ENCODE data around the gene STK32C. TPM values are rescaled to one million over a fixed set of nuclear protein-coding genes. Genes with fewer than 3 reads are reported as not detected.

Gene STK32C
- 6.8 and 6.9 TPM in 2 replicates for total RNA-seq

DNA sequence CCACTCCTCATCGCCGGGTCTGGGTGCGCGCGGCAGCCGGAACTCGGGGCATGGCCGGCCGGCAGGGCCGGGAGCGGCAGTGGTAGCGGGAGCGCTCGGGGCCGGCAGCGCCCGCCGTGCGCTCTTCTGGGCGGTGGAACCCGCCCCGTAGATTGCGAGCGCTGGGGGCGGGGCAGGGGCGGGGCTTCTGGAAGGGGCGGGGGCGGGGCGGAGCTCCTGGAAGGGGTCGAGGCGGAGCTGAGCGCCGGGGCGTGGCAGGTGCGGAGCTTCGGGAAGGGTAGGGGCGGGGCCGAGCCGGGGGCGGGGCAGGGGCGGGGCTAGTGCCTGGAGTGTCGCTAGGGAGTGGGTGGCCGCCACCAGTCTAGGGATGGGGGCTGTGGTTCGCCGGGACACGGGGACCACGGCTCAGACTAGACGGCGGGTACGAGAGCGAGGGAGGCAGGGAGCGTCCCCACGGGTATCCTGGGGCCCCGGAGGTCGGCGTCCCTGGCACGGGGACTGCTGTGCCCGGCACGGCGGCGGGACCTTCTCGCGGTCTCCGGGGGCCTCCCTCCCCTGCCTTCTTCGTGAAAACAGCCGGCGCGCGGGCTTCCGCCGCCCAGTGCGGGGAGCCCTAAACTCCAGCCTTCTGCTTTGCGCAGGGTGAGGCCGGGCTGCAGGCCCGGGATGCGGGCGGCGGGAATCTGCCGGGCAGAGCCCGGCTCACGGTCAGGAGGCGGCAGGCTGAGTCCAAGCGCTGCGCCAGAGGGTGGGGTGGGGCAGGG, at the start of gene STK32C:
Gene STK32C (minus strand): TSS at position 128 of the 764 bp plus-strand sequence. CDS start 117 bp downstream, at position 11.

DNA sequence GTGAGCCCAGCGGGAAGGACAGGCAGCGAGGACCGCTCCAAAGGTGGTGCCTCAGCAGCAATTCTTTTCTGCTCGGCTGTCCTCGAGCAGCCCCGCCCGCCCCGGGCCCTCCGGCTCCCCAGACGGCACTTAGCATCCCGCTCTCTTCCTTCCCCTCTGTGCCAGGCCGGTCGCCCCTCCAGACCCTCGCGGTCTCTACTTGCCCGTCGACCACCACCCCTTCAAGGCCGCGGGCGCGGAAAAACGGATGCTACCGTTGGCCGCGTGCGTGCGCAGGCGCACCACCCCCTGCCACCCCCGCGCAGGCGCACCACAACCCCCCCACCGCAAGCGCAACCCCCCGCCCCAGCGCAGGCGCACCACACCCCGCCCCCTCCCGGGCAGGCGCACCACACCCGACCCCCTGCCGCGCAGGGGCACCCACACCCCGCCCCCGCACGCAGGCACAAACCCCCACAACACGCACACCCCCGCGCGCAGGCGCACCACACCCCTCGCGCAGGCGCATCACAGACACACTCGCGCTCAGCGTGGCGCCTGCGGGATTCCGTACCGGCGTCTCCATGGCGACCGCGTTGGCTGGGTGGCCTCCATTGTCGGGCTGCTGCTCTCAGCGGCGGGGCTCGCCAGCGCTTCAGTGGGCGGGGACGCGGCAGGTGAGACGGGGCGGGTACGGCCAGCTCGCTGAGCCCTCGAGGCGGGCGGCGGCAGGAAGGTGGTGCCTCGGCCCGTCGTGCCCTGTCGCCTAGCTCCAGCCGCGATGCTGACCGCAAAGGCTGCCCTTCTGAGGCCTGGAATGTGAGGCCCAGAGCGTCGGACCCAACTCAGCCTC, 24.1 kb upstream of the STK32C start, which contains the start of gene LRRC27:
Gene LRRC27 (plus strand): TSS at position 593 of the 832 bp plus-strand sequence. CDS start 1,332 bp downstream, outside the sequence.

DNA sequence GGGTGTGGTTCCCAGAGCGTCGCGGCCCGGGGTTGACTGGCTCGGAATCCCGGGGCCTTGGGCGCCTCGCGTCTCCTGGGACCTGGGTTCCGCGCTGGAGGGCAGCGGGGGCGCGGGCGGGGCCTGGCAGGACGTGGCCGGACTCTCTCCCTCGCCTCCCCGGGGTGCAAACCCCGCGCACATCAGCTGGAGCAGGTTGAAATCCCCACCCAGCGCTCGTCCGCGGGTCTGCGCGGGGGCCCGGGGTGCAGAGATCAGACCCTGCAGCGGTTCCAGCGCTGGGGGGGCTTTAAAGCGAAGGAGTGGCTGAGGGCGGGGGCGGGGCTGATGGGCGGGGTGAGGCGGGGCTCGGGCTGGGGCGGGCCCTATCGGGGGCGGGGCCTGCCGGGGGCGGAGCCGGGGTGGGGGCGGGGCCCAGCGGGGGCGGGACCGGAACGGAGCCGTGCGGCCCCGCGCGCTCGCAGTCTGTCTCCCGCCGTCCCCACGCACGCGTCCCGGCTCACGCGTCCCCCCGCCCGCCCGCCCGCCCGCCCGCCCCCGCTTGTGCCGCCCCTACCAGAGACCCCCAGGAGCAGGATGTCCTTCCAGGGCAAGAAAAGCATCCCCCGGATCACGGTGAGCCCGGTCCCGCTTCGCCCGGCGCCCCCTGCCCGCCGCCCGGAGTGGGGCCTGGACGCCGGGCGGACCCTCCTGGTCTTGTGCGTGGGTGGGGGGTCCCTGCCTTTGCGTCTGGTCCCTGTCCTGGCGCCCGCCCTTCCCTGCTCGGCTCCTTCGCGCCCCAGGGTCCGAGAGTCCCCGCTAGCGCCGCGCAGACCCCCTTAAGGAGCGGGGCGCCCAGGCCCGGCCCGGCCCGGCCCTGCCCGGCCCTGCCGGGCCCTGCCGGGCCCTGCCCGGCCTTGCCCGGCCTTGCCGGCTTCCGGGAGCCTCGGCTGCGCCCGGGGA, 121.0 kb downstream of the STK32C start, which contains the start of gene DPYSL4:
Gene DPYSL4 (plus strand): TSS at position 461 of the 942 bp plus-strand sequence. CDS start 116 bp downstream, at position 577.

Other genes starting within 250 kb of the STK32C start
- under 0.01 TPM in 2 replicates for gene JAKMIP3, start 242.0 kb downstream of the STK32C start, total RNA-seq
- gene DPYSL4, start 121.0 kb downstream of the STK32C start, total RNA-seq = 7.5 and 7.6 TPM in 2 replicates
- gene LRRC27, start 24.2 kb upstream of the STK32C start, total RNA-seq = 6.3 and 10.1 TPM in 2 replicates
- 4.2 and 10.7 TPM in 2 replicates for gene PWWP2B, start 89.2 kb upstream of the STK32C start, total RNA-seq
- 37.8 and 43.4 TPM in 2 replicates for gene INPP5A, start 229.8 kb upstream of the STK32C start, total RNA-seq

All from regular cardiac myocyte (primary cell).